NCI-H510A treated with DMSO at 0.1 percent for 48 hours (cell line): ENCODE data around the gene LINC01488.

Source experiments
- DNase-seq: peaks from one replicate; lab custom pipeline; 2025; lab: John Stamatoyannopoulos, UW

Gene LINC01488

GRCh38 chr11:69530278-69531070 lies 49.0 kb downstream of the LINC01488 start:
- DNase-seq, result no peak

GRCh38 chr11:69531071-69531716 lies 49.7 kb downstream of the LINC01488 start:
- no peak for DNase-seq

- no peak for DNase-seq
Observed at GRCh38 chr11:69531717-69532088, 50.2 kb downstream of the LINC01488 start.

- no peak for DNase-seq
Observed at GRCh38 chr11:69533296-69534165, 52.1 kb downstream of the LINC01488 start.

- DNase-seq, result no peak
Observed at GRCh38 chr11:69534166-69534530, 52.7 kb downstream of the LINC01488 start.

GRCh38 chr11:69535908-69536307 lies 54.4 kb downstream of the LINC01488 start:
- DNase-seq, result no peak

- no peak for DNase-seq
Observed at GRCh38 chr11:69536406-69536805, 54.9 kb downstream of the LINC01488 start.

GRCh38 chr11:69537126-69537525 lies 55.7 kb downstream of the LINC01488 start:
- no peak for DNase-seq

GRCh38 chr11:69537855-69538640 lies 56.6 kb downstream of the LINC01488 start:
- DNase-seq, result no peak

- no peak for DNase-seq
Observed at GRCh38 chr11:69538854-69539253, 57.4 kb downstream of the LINC01488 start.

GRCh38 chr11:69539416-69540117 lies 58.1 kb downstream of the LINC01488 start:
- DNase-seq, result no peak

GRCh38 chr11:69540118-69541000 lies 58.9 kb downstream of the LINC01488 start:
- DNase-seq, result no peak

- no peak for DNase-seq
Observed at GRCh38 chr11:69541001-69541285, 59.5 kb downstream of the LINC01488 start.

GRCh38 chr11:69541501-69542313 lies 60.2 kb downstream of the LINC01488 start:
- peak; percentile 2 for DNase-seq

- DNase-seq, result no peak
Observed at GRCh38 chr11:69542314-69543168, 61.1 kb downstream of the LINC01488 start.
